ENCODE data around the gene DHRS11.

Gene DHRS11

DNA sequence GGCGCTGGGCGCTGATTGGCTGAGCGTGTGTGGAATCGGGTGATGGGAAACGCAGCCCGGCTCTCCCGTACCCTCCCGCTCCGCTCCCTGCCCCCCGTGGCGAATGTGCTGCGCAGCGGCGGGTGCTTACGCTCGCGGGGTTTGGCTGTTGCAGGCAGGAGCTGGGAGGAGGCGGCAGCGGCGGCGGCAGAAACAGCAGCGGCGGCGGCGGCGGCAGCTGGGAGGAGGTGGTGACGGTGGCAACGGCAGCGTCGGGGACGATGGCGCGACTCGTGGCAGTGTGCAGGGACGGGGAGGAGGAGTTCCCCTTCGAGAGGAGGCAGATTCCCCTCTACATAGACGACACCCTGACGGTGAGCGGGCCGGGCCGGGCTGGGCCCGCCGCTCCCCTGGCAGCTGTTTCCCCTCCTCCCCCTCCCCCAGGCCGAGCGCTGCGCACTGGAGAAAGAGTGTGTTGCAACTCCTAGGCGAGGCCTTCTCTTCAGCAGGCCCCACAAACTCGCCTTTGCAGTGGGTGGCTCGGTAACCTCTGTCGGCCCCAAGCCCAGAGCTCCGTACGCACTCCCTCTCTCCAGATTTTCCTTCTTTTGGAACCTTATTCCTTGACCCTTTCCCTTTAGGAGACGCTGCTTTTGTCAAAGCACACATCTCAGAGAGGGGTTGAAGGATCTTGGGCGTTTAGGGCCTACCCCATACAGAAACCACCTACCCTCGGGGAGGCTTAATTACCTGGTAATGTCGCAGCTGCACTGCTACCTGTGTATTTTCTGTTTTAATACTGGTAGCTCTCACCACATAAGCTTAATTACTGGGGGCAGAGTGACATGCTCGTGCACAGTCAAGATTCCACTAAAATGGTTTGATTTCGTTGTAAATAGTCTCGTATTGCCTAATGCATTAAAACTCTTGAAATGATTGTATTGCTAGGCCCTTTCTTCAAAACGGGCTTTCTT, 45.9 kb upstream of the DHRS11 start:
- no peaks in the 10 kb centered on the region for H3K9me3 ChIP-seq (ENCODE audit: control extremely low read depth in 1 of 5, control insufficient read depth in 4 of 5, insufficient read depth in 2 of 5, low read depth in 1 of 5, low read length in 4 of 5)
- peaks cover 0 to 7% (median 0%) of the 10 kb centered on the region in 4 experiments for H3K36me3 ChIP-seq (ENCODE audit: control insufficient read depth in 4 of 4, insufficient read depth in 4 of 4, low read length in 3 of 4)
- DNase-seq = peak; percentile 99
- ChIA-PET CTCF (interaction anchor here (0.7 to 1.9 kb wide), 6 partner anchors 12 to 49 kb away, joined by 3 to 6 read pairs (median 3); no protein-coding TSS in a partner anchor), POLR2A (interaction anchor here (0.8 to 3.8 kb wide), 4 partner anchors 11 to 56 kb away, joined by 3 to 30 read pairs (median 4); partner anchors contain the start of genes DHRS11, MRM1, MYO19 and PIGW)
- peak overlapping the region; percentile 87 to 94 for H3K27ac ChIP-seq (ENCODE audit: insufficient read depth in 1 of 2, low read depth in 1 of 2, low read length in 2 of 2, poor library complexity in 1 of 2, severe bottlenecking in 2 of 2)
- H3K4me3 ChIP-seq (ENCODE audit: control insufficient read depth in 1 of 7, extremely low read depth in 1 of 7, insufficient read depth in 4 of 7, low read depth in 2 of 7, low read length in 6 of 7) = peak overlapping the region; percentile 64 to 93 (median 78)
- no peaks in the 10 kb centered on the region for H3K27me3 ChIP-seq (replicated peaks in 2 of 5; ENCODE audit: control insufficient read depth in 4 of 5, insufficient read depth in 5 of 5, low read length in 4 of 5)
- H3K4me1 ChIP-seq (ENCODE audit: control extremely low read depth in 1 of 4, control insufficient read depth in 4 of 4, insufficient read depth in 4 of 4, low read length in 3 of 4) = peaks cover 16 to 47% (median 34%) of the 10 kb centered on the region in 4 experiments
- WGBS (ENCODE audit: insufficient coverage) = under 1% methylated on average over 36 of the region's 60 CpGs

DNA sequence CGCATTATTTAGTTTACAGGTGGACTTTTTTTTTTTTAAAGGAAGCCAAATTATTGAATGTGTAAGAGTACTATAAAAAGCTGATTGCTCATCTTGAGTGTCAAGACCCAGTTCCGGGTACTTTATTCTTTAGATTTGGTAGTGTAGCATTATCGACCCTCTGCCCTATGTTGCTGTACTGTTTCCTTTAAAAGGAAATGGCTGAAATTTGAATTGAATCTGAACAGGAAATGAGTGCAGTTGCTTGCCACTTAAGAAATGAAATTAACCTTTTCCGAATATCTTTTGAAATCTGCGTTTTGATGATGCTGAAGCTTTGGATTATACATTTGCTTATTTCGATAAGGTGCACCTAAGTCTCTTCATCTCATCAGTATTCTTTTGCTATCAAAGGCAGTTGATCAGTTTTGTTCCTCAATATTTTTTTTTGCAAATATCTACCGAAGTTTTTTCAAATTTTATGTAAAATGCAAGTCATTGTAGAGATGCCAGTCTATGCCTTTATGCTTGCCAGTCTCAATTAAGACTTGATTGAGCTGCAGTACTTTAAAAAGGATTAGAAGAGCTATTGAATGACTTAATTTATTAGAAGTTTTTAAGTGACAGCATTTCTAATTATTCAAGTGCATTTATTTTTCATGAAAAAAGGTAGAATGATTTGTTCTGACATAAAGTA, 45.1 kb upstream of the DHRS11 start:
- ChIA-PET CTCF (interaction anchor here (0.7 to 1.9 kb wide), 5 partner anchors 10 to 48 kb away, joined by 3 to 6 read pairs (median 4); no protein-coding TSS in a partner anchor), POLR2A (interaction anchor here (0.8 to 3.8 kb wide), 3 partner anchors 12 to 46 kb away, joined by 3 to 30 read pairs (median 4); partner anchors contain the start of genes DHRS11, MYO19 and PIGW)
- WGBS (ENCODE audit: insufficient coverage) = 4% methylated on average over 4 of the region's 7 CpGs
- no peaks in the 10 kb centered on the region for H3K27me3 ChIP-seq (replicated peaks in 2 of 5; ENCODE audit: control insufficient read depth in 4 of 5, insufficient read depth in 5 of 5, low read length in 4 of 5)
- peak overlapping the region in 6 of 7 experiments; percentile 75 to 93 (median 85) for H3K4me3 ChIP-seq (ENCODE audit: control insufficient read depth in 1 of 7, extremely low read depth in 1 of 7, insufficient read depth in 4 of 7, low read depth in 2 of 7, low read length in 6 of 7)
- peak in 2 of 3 donors; percentile 25 to 50 for DNase-seq
- H3K4me1 ChIP-seq (ENCODE audit: control extremely low read depth in 1 of 4, control insufficient read depth in 4 of 4, insufficient read depth in 4 of 4, low read length in 3 of 4) = peaks cover 18 to 52% (median 37%) of the 10 kb centered on the region in 4 experiments
- no peaks in the 10 kb centered on the region for H3K9me3 ChIP-seq (ENCODE audit: control extremely low read depth in 1 of 5, control insufficient read depth in 4 of 5, insufficient read depth in 2 of 5, low read depth in 1 of 5, low read length in 4 of 5)
- H3K27ac ChIP-seq (ENCODE audit: insufficient read depth in 1 of 2, low read depth in 1 of 2, low read length in 2 of 2, poor library complexity in 1 of 2, severe bottlenecking in 2 of 2) = peak overlapping the region; percentile 87 to 94
- H3K36me3 ChIP-seq (ENCODE audit: control insufficient read depth in 4 of 4, insufficient read depth in 4 of 4, low read length in 3 of 4) = peaks cover 0 to 7% (median 0%) of the 10 kb centered on the region in 4 experiments

DNA sequence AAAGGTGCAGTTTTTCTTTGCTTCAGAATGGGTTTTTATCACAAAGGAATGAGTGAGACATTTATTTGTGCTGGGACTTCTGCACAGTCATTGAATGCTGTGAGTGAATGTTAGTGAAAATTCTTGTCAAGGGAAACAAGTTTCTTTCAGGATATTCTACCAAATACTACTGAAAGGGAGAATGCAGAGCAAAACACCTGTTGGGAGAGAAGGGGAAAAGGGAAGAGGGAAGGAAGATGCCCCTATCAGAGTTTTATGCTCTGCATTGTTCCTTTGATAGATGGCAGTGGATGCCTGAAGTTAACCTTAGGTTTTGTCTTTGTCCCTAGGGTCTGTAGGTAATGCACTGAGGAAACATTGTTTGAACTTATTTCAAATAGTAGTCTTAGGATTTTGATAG, 43.9 kb upstream of the DHRS11 start:
- POLR2A ChIA-PET = no interaction called here
- H3K4me1 ChIP-seq (ENCODE audit: control extremely low read depth in 1 of 4, control insufficient read depth in 4 of 4, insufficient read depth in 4 of 4, low read length in 3 of 4) = peaks cover 18 to 52% (median 37%) of the 10 kb centered on the region in 4 experiments
- DNase-seq = no peak
- peak overlapping the region in 1 of 7 experiments; percentile 78 for H3K4me3 ChIP-seq (ENCODE audit: control insufficient read depth in 1 of 7, extremely low read depth in 1 of 7, insufficient read depth in 4 of 7, low read depth in 2 of 7, low read length in 6 of 7)
- peaks cover 0 to 7% (median 0%) of the 10 kb centered on the region in 4 experiments for H3K36me3 ChIP-seq (ENCODE audit: control insufficient read depth in 4 of 4, insufficient read depth in 4 of 4, low read length in 3 of 4)
- peak overlapping the region in 1 of 2 experiments; percentile 94 for H3K27ac ChIP-seq (ENCODE audit: insufficient read depth in 1 of 2, low read depth in 1 of 2, low read length in 2 of 2, poor library complexity in 1 of 2, severe bottlenecking in 2 of 2)
- CTCF ChIA-PET = interaction anchor here (1.6 kb wide), 1 partner anchor 11 kb away, joined by 4 read pairs; no protein-coding TSS in a partner anchor
- no peaks in the 10 kb centered on the region for H3K9me3 ChIP-seq (ENCODE audit: control extremely low read depth in 1 of 5, control insufficient read depth in 4 of 5, insufficient read depth in 2 of 5, low read depth in 1 of 5, low read length in 4 of 5)
- no peaks in the 10 kb centered on the region for H3K27me3 ChIP-seq (replicated peaks in 2 of 5; ENCODE audit: control insufficient read depth in 4 of 5, insufficient read depth in 5 of 5, low read length in 4 of 5)

DNA sequence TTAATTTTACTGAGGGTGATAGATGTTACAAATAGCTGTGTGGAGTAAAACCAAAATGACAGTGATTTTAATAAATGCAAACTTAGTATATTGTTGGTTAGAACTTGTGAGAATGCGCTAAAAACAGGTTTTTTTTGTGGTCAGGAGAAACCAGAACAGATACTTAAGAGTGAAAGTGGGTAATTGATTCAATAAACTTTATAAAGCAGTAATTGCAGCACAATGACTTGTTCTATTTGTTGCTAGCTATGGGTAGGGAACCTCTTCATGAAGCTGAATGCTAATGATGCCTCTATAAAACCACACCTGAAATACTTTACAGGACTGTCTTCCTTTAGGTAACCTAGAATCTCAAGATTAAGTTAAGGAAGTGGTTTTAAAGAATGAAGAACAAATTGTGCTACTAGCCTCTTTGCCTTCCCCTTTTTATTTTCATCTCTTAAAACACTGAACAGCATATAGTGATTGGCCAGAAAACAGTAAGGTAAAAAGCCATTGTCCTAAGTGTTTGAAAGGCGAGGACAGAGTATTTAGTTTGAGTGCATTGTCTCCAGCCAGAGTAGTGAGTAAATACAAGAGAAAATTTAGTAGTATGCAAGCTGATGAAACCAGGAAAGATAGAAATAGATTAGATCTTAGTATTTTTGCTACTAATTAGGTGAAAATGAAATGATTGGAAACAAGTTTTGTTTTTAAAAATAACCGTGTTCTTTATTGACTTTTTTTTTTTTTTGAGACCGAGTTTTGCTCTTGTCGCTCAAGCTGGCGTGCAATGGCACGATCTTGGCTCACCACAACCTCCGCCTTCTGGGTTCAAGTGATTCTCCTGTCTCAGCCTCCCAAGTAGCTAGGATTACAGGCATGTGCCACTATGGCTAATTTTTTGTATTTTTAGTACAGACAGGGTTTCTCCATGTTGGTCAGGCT, 40.9 kb upstream of the DHRS11 start:
- Histone ChIP-seq H3K9me3 (ENCODE audit: control extremely low read depth in 1 of 5, control insufficient read depth in 4 of 5, insufficient read depth in 2 of 5, low read depth in 1 of 5, low read length in 4 of 5) (no peaks in the 10 kb centered on the region), H3K4me3 (ENCODE audit: control insufficient read depth in 1 of 7, extremely low read depth in 1 of 7, insufficient read depth in 4 of 7, low read depth in 2 of 7, low read length in 6 of 7) (peak overlapping the region in 2 of 7 experiments; percentile 29 to 42), H3K27ac (ENCODE audit: insufficient read depth in 1 of 2, low read depth in 1 of 2, low read length in 2 of 2, poor library complexity in 1 of 2, severe bottlenecking in 2 of 2) (peak overlapping the region in 1 of 2 experiments; percentile 49), H3K4me1 (ENCODE audit: control extremely low read depth in 1 of 4, control insufficient read depth in 4 of 4, insufficient read depth in 4 of 4, low read length in 3 of 4) (peaks cover 16 to 38% (median 31%) of the 10 kb centered on the region in 4 experiments), H3K36me3 (ENCODE audit: control insufficient read depth in 4 of 4, insufficient read depth in 4 of 4, low read length in 3 of 4) (peaks cover 0 to 17% (median 6%) of the 10 kb centered on the region in 4 experiments), H3K27me3 (replicated peaks in 2 of 5; ENCODE audit: control insufficient read depth in 4 of 5, insufficient read depth in 5 of 5, low read length in 4 of 5) (no peaks in the 10 kb centered on the region)
- WGBS (ENCODE audit: insufficient coverage) = 74% methylated on average over 8 of the region's 8 CpGs
- DNase-seq = peak; percentile 26 to 73 (median 63)
- CTCF ChIA-PET = interaction anchor here (1.0 to 1.6 kb wide), 2 partner anchors 26 to 45 kb away, joined by 3 to 4 read pairs; no protein-coding TSS in a partner anchor
- POLR2A ChIA-PET = no interaction called here

DNA sequence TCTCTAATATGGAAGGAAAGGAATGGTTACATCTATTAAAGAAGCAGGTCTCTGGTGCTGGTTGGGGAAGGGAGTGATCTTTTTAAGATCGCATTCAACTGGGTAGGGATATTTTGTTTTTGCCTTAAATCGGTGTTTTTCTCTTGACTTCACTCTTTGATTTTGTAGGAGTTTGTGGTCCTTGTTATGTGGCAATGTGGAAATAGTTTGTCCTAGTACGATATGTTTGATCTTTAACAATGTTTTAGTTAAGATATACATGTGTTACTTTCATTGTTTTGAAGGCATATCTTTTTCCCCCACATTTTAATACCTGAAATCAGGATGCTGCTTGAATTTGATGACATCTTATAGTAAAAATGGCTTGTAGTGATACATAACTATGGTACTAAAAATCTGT, 38.2 kb upstream of the DHRS11 start:
- WGBS (ENCODE audit: insufficient coverage) = 100% methylated on average over 2 of the region's 3 CpGs
- no peak overlapping the region for H3K4me3 ChIP-seq (ENCODE audit: control insufficient read depth in 1 of 7, extremely low read depth in 1 of 7, insufficient read depth in 4 of 7, low read depth in 2 of 7, low read length in 6 of 7)
- ChIA-PET CTCF (no interaction called here), POLR2A (no interaction called here)
- DNase-seq = no peak
- no peaks in the 10 kb centered on the region for H3K27me3 ChIP-seq (replicated peaks in 2 of 5; ENCODE audit: control insufficient read depth in 4 of 5, insufficient read depth in 5 of 5, low read length in 4 of 5)
- peaks cover 5 to 16% (median 10%) of the 10 kb centered on the region in 4 experiments for H3K4me1 ChIP-seq (ENCODE audit: control extremely low read depth in 1 of 4, control insufficient read depth in 4 of 4, insufficient read depth in 4 of 4, low read length in 3 of 4)
- H3K9me3 ChIP-seq (ENCODE audit: control extremely low read depth in 1 of 5, control insufficient read depth in 4 of 5, insufficient read depth in 2 of 5, low read depth in 1 of 5, low read length in 4 of 5) = no peaks in the 10 kb centered on the region
- peaks cover 4 to 32% (median 23%) of the 10 kb centered on the region in 4 experiments for H3K36me3 ChIP-seq (ENCODE audit: control insufficient read depth in 4 of 4, insufficient read depth in 4 of 4, low read length in 3 of 4)
- no peak overlapping the region for H3K27ac ChIP-seq (ENCODE audit: insufficient read depth in 1 of 2, low read depth in 1 of 2, low read length in 2 of 2, poor library complexity in 1 of 2, severe bottlenecking in 2 of 2)

DNA sequence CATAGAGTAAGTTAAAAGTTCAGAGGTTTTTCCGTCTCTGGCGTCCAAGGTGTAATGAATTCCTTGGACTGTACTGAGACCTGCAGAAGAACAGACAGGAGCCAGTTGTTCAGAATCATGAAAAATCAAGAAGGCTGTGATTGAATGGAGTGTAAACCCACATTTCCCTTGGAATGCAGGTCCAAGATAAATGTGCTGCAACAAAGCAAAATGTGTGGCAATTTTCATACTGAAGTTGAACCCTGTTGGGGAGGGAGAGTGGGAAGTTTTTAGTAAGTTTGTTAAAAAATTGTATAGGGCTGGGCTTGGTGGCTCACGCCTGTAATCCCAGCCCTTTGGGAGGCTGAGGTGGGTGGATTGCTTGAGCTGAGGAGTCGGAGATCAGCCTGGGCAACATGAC, 25.6 kb upstream of the DHRS11 start:
- Histone ChIP-seq H3K4me3 (ENCODE audit: control insufficient read depth in 1 of 7, extremely low read depth in 1 of 7, insufficient read depth in 4 of 7, low read depth in 2 of 7, low read length in 6 of 7) (no peak overlapping the region), H3K36me3 (ENCODE audit: control insufficient read depth in 4 of 4, insufficient read depth in 4 of 4, low read length in 3 of 4) (peaks cover 20 to 73% (median 43%) of the 10 kb centered on the region in 4 experiments), H3K27me3 (replicated peaks in 2 of 5; ENCODE audit: control insufficient read depth in 4 of 5, insufficient read depth in 5 of 5, low read length in 4 of 5) (no peaks in the 10 kb centered on the region), H3K9me3 (ENCODE audit: control extremely low read depth in 1 of 5, control insufficient read depth in 4 of 5, insufficient read depth in 2 of 5, low read depth in 1 of 5, low read length in 4 of 5) (no peaks in the 10 kb centered on the region), H3K27ac (ENCODE audit: insufficient read depth in 1 of 2, low read depth in 1 of 2, low read length in 2 of 2, poor library complexity in 1 of 2, severe bottlenecking in 2 of 2) (no peak overlapping the region), H3K4me1 (ENCODE audit: control extremely low read depth in 1 of 4, control insufficient read depth in 4 of 4, insufficient read depth in 4 of 4, low read length in 3 of 4) (no peaks in the 10 kb centered on the region)
- ChIA-PET POLR2A (no interaction called here), CTCF (interaction anchor here (1.4 to 1.5 kb wide), 3 partner anchors 14 to 30 kb away, joined by 3 read pairs; no protein-coding TSS in a partner anchor)
- no peak for DNase-seq
- 100% methylated on average over 2 of the region's 4 CpGs for WGBS (ENCODE audit: insufficient coverage)
